Muscle of arm (tissue), 14 donors: ENCODE results near the gene MYMX. TPM values are rescaled to one million over a fixed set of nuclear protein-coding genes. Genes with fewer than 3 reads are reported as not detected.
"Not testable (repeated sequence)": the region's sequence is repeated elsewhere in the genome, so short reads cannot be mapped to it uniquely, and the experiment has no call there.

Experiments used
- DNase-seq: peaks from one replicate; pipeline ENCODE4 v3.0.0-alpha.2; 2013
- long read RNA-seq, 11 donors: transcript quantifications; one replicate each; lab custom pipeline, GENCODE V29; 2026
- polyA plus RNA-seq, 12 donors: library from polyadenylated mRNA; unstranded; fragments of 120-200 nt; gene quantifications; one replicate each; pipeline ENCODE4 v1.2.1, GENCODE V29; 2013; ENCODE audit not compliant: insufficient read length in 12 of 12

The MYMX gene
- 10 to 100 TPM in 9 of 12 donors, 1 to 10 TPM in 1, not detected in 2; 7.9 to 28.6 (median 18.8) TPM for polyA plus RNA-seq
- long read RNA-seq, donor 1, result 0 reads
- long read RNA-seq, donor 2, transcript MYMX-201 (2 exons, 817 nt), result major isoform, 15 of 34 reads
- long read RNA-seq, donor 2, partial matches to known transcripts, result 19 of 34 reads
- long read RNA-seq, donor 2, other reads (novel, unspliced or antisense), result 0 of 34 reads
- long read RNA-seq, donor 3, transcript MYMX-201 (2 exons, 817 nt), result major isoform, 7 of 23 reads
- long read RNA-seq, donor 3, partial matches to known transcripts, result 16 of 23 reads
- long read RNA-seq, donor 3, other reads (novel, unspliced or antisense), result 0 of 23 reads
- long read RNA-seq, donor 4, partial matches to known transcripts, result 6 of 10 reads
- long read RNA-seq, donor 4, other reads (novel, unspliced or antisense), result 0 of 10 reads
- long read RNA-seq, donor 5, transcript MYMX-201 (2 exons, 817 nt), result major isoform, 5 of 22 reads
- long read RNA-seq, donor 5, partial matches to known transcripts, result 17 of 22 reads
- long read RNA-seq, donor 5, other reads (novel, unspliced or antisense), result 0 of 22 reads
- long read RNA-seq, donor 6, transcript MYMX-201 (2 exons, 817 nt), result major isoform, 5 of 14 reads
- long read RNA-seq, donor 6, partial matches to known transcripts, result 9 of 14 reads
- long read RNA-seq, donor 6, other reads (novel, unspliced or antisense), result 0 of 14 reads
- long read RNA-seq, donor 7, partial matches to known transcripts, result 0 of 4 reads
- long read RNA-seq, donor 7, other reads (novel, unspliced or antisense), result 0 of 4 reads
- long read RNA-seq, donor 8, transcript MYMX-201 (2 exons, 817 nt), result major isoform, 7 of 18 reads
- long read RNA-seq, donor 8, partial matches to known transcripts, result 11 of 18 reads
- long read RNA-seq, donor 8, other reads (novel, unspliced or antisense), result 0 of 18 reads
- long read RNA-seq, donor 9, partial matches to known transcripts, result 9 of 13 reads
- long read RNA-seq, donor 9, other reads (novel, unspliced or antisense), result 0 of 13 reads
- long read RNA-seq, donor 10, partial matches to known transcripts, result 9 of 12 reads
- long read RNA-seq, donor 10, other reads (novel, unspliced or antisense), result 0 of 12 reads
- long read RNA-seq, donor 11, transcript MYMX-201 (2 exons, 817 nt), result major isoform, 11 of 11 reads
- long read RNA-seq, donor 11, partial matches to known transcripts, result 0 of 11 reads
- long read RNA-seq, donor 11, other reads (novel, unspliced or antisense), result 0 of 11 reads

DNA sequence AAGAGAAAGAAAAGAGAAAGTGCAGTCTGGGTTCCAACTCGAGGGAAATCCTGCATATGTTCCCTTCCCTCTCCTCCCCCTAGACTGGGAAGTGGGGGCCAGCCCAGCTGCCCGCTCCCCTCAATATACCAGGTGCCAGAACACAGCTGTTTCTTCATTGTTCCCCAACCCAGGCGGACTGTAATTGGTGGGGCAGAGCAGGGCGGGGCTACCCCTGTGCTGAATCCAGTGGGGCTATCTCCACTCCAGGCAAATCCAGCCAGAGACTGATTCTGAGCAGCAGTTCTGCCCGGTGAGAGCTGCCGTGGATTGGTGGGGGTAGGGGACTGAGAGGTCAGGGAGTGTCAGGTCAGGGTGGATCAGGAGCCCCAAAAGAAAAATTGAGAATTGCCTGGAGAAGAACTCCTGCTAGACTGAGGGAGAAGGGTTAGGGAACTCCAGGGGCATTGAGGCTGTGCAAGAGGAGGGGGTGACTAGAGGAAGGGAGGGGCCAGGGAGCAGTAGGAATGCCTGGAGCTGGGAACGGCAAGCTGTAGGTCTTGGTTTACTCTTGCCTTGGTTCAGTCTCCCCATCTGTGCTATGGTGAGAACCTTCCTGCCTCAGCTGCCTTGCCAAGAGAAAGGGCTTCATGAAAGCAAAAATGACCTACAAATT, at the start of gene MYMX:
Gene MYMX, plus strand, starts transcription at position 250 of the 655 bp plus-strand sequence. CDS start 546 bp downstream, outside the sequence.
- peak; percentile 52 for DNase-seq

DNA sequence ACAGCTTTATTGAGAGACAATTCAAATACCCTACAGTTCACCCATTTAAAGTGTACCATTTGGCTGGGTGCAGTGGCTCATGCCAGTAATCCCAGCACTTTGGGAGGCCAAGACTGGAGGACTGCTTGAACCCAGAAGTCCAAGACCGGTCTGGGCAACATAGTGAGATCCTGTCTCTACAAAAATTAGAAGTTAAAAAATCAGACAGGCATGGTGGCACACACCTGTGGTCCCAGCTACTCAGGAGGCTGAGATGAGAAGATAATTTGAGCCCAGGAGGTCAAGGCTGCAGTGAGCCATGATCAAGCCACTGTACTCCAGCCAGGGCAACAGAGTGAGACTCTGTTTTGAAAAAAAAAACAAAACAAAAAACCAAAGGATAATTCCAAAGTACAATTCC, 49.2 kb upstream of the MYMX start:
- no peak for DNase-seq

DNA sequence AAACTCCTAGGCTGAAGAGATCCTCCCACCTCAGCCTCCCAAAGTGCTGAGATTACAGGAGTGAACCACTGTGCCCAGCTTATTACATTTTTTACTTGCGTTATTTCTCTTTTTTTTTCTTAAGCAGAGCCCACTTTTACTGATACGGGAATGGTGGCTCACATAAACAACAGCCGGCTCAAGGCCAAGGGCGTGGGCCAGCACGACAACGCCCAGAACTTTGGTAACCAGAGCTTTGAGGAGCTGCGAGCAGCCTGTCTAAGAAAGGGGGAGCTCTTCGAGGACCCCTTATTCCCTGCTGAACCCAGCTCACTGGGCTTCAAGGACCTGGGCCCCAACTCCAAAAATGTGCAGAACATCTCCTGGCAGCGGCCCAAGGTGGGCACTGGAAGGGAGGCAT, 47.6 kb upstream of the MYMX start:
- DNase-seq, result no peak

DNA sequence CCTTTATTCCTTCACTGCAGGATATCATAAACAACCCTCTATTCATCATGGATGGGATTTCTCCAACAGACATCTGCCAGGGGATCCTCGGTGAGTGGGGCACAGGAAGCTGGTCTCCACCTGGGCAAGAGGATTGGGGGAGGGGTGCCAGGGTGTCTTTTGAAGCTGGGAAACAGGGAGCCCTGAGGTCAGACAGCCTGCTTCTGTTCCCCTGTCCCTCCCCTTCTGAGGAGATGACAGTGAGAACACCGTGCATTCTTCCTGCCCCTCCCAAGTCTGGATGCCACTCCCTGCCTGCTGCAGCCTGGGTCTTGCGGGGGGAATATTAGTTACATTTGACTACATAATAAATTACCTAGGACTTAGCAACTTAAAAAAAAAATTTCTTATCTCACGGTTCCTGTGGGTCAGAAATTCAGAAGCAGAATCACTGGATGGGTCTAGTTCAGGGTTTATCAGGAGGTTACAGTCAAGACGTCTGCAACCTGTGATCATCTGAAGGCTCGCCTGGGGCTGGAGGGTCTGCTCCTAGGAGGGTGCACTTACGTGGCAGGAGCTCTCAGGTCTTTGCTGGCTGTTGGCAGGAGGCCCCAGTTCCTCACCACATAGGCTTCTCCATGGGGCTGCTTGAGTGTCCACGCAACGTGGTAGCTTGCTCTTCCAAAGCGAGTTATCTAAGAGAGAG, 46.7 kb upstream of the MYMX start:
- no peak for DNase-seq

DNA sequence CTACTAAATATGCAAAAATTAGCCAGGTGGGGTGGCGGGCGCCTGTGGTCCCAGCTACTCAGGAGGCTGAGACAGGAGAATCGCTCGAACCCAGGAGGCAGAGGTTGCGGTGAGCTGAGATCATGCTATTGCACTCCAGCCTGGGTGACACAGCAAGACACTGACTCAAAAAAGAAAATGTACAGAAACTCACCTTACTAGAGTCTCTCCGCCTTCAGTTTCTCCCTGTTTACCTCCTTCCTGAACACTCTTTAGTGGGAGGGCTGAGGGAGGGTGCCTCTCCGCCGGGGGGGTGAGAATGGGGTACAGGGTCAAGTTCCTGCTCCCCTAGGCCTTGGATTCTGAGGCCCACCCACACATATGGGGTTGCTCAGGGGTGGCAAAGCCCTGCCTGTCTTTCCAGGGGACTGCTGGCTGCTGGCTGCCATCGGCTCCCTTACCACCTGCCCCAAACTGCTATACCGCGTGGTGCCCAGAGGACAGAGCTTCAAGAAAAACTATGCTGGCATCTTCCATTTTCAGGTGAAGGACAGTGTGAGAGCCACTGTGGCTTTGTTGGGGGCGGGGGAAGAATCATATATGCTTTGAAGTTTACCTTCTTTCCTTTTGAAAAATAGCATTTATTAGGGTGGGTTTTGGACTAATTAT, 44.7 kb upstream of the MYMX start:
- DNase-seq, result no peak

DNA sequence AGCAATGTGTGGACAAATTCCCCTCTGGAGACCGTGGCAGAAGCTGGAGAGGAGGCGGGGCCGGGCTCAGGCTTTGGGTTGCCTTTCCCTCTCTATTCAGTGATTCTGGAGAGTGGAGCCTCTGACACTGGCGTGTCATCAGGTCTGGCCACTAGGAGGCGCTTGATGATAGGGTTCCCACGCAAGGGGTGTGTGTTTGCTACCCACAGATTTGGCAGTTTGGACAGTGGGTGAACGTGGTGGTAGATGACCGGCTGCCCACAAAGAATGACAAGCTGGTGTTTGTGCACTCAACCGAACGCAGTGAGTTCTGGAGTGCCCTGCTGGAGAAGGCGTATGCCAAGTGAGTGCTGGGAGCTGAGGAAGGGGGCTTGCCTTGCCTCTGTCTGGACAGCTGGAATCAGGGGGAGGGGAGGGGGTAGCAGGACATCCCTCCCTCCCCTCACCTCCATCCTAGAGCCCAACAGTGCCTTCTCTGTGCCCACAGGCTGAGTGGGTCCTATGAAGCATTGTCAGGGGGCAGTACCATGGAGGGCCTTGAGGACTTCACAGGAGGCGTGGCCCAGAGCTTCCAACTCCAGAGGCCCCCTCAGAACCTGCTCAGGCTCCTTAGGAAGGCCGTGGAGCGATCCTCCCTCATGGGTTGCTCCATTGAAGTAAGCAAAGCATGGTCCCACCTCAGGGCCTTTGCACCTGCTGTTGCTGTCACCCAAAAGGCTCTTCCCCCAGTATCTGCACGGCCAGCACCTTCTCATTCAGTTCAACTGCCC, 43.8 kb upstream of the MYMX start:
- DNase-seq, result peak; percentile 84

DNA sequence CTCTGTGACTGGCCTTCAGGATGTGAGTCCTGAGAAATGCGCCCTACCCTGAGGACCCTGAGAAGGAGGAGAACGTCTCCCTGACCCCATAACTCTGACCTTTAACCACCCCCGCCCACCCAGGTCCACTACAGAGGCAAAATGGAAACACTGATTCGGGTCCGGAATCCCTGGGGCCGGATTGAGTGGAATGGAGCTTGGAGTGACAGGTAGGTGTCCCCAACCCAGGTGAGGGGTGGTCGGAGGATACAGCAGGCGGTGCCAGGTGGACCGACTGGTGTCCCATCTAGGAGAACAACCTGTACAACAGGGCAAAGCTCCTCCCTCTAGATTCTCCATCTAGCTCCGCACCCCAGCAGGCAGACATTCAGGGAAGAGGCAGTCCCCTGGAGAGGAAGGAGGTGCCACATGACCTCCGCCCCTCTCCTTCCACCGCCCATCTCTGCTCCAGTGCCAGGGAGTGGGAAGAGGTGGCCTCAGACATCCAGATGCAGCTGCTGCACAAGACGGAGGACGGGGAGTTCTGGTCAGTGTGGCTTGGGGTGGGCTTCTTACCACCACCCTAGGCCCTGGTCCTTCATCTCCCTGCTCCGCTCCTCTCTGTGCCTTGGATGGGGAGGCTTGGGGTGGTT, 40.5 kb upstream of the MYMX start:
- DNase-seq, result no peak

DNA sequence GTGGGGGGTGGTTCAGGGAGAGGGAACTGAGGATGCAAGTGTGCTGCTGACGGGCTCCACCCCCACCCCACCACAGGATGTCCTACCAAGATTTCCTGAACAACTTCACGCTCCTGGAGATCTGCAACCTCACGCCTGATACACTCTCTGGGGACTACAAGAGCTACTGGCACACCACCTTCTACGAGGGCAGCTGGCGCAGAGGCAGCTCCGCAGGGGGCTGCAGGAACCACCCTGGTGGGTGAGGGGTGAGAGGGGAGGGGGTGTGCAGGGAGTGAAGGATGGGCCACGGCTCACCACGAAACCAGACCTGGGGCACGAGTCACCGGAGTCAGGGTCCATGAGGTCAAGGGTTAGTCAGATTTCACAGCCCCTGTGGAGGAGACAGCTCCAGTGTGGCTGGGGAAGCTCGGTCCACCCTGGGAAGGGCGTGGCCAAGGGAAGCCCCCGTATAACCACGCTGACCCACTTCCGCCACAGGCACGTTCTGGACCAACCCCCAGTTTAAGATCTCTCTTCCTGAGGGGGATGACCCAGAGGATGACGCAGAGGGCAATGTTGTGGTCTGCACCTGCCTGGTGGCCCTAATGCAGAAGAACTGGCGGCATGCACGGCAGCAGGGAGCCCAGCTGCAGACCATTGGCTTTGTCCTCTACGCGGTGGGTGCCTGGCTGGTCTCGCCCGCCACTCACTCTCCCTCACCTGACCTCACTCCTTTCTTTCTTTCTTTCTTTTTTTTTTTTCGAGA, 39.8 kb upstream of the MYMX start:
- no peak for DNase-seq

DNA sequence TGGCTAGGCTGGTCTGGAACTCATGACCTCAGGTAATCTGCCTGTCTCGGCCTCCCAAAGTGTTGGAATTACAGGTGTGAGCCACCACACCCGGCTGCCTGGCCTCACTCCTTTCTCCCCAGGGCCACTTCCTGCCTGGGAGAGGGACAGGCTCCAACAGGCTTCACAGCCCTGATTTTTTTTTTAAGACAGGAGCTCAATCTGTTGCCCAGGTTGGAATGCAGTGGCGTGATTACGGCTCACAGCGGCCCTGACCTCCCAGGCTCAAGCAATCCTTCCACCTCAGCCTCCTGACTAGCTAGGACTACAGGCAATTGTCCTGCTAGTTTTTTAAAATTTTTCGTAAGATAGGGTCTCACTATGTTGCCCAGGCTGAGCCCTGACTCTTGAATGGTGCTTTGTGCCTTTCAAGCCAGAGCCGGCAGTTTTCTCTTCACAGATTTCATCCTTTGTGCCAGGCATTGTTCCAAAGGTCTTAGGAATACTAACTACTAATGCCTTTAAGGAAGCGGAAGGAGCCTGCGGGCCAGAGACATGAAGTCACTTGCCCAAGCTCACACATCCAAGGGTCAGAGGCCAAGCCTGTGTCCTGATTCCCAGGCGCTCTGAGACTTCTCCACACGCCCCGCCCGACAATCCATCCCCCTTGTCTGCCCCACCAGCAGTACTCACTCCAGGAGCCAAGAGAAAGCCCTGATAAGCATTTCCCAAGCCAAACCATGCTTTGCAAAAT, 38.9 kb upstream of the MYMX start:
- DNase-seq, result no peak

DNA sequence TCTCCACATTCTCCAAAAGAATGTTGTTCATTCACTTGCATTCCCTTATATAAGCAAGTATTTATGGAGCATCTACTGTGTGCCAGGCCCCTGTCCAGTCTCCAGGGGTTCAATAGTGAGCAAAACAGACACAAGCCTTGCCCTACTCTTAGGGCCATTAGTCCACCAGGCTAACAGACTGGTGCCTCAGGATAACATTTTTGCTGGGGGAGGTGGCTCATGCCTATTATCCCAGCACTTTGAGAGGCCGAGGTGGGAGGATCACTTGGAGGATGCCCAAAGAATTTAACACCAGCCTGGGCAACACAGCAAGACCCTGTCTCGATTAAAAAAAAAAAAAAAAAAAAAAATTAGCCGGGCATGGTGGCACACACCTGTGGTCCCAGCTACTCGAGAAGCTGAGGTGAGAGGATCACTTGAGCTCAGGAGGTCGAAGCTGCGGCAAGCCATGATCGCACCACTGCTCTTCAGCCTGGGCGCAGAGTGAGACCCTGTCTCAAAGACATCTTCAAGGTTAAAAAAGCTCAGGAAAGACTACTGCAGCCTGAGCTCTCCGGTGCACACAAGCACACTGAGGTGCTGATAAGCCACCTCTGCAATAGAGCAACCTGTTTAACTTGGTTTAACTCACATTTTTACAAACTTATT, 38.2 kb upstream of the MYMX start:
- no peak for DNase-seq

DNA sequence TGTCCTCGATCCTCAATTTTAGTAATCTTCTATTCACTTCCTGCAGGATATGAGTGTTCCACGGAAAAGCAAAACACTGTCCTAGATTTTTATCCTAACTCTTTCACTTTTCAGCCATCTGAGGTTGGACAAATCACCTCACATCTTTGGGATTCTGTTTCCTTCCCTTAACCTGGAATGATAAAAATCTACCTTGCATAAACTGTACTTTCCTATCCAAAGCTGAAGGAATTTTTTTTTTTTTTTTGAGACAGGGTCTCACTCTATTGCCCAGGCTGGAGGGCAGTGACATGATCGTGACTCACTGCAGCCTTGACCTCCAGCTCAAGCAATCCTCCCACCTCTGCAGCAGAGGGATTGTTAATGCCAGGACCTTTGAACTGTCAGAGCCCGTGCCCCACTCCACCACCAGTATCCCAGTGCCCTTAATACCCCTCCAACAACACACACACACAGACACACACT, 37.6 kb upstream of the MYMX start:
- no peak for DNase-seq

DNA sequence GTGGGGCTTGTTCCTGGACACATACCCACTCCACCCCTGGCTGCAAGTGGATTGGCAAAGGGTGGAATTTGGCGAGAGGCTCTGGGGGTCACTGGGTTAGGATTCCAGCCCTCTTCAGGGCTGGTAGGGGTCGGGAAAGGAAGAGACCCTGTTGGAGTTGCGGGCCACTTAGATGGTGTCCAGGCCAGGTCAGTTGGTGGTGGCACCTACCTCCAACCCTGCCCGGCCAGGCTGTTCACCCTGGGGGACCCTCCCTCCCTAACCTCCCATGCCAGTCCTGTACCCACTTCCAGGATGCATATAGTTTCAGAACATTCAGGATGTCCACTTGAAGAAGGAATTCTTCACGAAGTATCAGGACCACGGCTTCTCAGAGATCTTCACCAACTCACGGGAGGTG, 37.1 kb upstream of the MYMX start:
- DNase-seq, result no peak

DNA sequence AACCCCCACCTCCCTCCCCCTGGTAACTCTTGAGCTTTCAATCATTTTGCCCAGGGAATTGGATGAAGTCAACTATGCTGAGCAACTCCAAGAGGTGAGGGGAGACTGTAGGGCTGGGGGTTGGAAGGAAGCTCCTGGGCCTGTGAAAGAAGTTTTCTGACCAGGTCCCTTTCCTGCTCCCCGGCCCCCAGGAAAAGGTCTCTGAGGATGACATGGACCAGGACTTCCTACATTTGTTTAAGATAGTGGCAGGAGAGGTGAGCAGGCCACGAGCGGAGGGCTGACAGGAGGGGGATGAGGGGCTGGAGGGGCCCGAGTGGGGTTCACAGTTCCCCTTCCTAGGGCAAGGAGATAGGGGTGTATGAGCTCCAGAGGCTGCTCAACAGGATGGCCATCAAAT, 36.3 kb upstream of the MYMX start:
- no peak for DNase-seq

DNA sequence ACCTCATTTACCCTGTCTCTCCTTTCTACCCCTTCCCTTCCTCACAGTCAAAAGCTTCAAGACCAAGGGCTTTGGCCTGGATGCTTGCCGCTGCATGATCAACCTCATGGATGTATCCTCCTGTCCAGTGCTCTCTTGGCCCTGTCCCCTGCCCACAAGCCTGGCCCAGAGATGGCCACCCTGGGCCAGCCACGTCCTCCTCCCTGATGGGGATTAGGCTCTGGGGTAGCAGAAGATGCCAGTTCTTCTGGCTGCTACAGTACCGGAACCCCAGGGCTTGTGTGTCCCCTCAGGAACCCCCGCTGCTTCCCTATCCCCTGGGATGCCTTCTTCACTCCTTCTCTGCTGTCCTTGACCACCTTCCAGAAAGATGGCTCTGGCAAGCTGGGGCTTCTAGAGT, 35.8 kb upstream of the MYMX start:
- DNase-seq, result no peak

DNA sequence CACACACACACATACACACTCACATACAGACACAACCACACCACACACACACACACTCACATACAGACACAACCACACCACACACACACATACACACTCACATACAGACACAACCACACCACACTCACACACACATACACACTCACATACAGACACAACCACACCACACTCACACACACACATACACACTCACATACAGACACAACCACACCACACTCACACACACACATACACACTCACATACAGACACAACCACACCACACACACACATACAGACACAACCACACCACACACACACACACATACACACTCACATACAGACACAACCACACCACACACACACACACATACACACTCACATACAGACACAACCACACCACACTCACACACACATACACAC, 34.9 kb upstream of the MYMX start:
- not testable (repeated sequence) for DNase-seq

DNA sequence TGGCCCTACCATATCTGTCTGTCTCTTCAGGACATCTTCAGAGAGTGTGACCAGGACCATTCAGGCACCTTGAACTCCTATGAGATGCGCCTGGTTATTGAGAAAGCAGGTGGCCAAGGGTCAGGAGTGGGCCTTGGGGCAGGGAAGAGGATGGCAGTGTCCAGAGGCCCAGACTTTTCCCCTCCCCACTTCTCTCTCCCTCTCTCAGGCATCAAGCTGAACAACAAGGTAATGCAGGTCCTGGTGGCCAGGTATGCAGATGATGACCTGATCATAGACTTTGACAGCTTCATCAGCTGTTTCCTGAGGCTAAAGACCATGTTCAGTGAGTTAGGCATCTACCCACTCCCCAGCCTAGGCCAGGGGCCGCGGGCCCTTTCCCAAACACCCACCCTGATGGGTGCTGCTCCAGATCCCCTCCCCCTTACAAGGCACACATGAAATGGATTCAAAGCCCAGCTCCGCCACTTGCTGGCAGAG, 33.8 kb upstream of the MYMX start:
- DNase-seq, result no peak

DNA sequence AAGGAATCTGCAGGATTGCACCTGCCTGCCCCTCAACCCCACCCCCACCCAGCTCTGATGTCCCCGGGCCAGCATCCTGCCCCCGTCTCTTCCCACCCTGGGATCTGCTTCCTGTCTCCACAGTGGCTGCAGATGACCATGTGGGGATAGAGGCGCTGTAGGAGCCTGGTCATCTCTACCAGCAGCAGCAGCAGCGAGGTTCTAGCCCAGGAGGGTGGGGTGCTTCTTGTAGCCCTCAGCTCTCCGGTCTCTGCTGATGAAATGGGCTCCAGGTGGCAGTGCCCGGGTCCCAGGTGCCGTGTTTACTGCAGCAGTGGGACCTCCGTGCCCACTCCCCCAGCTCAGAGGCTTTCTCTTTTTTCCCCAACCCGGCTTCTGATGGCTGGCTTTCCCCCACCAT, 32.9 kb upstream of the MYMX start:
- no peak for DNase-seq
